Measurements from ENCODE around the gene RPAP2.

The RPAP2 gene

GRCh38 chr1:92439291-92439690, 140.4 kb downstream of the RPAP2 start:
- no peak for TF ChIP-seq CTCF (IDR thresholded peaks at IDR 0.05; ENCODE audit: low read depth, low read length, missing control alignments)
- DNase-seq (ENCODE audit: low read depth), result no peak
- no peak overlapping the region for H3K4me3 ChIP-seq (ENCODE audit: low read depth, low read length)

DNA sequence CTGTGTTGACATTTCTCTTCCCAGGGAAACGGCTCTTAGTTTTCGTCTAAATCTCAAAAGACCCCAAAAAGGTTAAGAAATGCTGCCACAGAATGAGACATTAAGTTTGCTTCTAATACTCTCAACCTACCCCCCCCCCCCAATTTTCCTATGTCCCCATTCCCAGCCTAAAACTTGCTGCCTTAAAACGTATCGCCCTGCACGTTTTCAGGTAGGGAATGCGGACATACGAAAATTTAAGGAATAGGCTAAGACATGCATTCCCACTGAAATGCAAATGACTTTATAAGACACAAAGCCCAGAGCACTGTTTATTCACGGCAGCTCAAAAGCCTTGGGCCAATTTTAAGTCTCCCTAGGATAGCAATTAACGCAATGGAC, 142.4 kb downstream of the RPAP2 start:
- H3K4me3 ChIP-seq (ENCODE audit: low read depth, low read length), result no peak overlapping the region
- no peak for DNase-seq (ENCODE audit: low read depth)

DNA sequence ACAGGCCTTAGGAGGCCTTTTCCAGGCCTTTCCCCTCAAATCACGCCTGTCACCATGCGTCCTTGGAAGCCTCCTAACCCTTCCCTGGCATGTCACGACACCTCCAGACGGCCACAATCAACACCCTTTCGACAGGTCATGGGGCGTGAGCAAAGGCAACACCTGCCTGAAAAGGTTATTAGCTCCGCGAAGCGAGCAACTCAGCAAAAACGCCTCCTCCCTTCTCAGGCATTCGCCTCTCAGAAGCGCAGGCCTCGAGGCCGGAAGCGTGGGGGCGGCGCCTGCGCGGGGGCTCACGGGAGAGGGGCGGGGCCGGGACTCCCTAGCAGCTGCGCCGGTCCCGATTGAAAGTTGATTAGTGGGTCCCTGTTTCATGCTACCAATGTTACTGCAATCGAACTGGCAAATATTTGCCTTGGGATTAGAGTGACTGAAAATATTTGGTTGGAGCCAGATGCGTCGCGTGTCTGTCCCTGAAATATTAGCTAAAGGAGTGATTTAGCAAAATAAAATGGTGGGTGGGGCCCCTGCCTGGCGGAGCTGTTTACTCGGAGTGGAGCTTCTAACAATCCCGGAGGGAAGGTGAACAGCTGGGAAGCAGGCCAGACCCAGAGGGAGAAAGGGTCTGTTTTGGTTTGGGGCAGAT, 143.0 kb downstream of the RPAP2 start:
- no peak for TF ChIP-seq CTCF (IDR thresholded peaks at IDR 0.05; ENCODE audit: low read depth, low read length, missing control alignments)
- H3K4me3 ChIP-seq (ENCODE audit: low read depth, low read length), result no peak overlapping the region
- DNase-seq (ENCODE audit: low read depth), result no peak

More for the DNA sequence above, 142.4 kb downstream of the RPAP2 start:
- TF ChIP-seq CTCF (IDR thresholded peaks at IDR 0.05; ENCODE audit: low read depth, low read length, missing control alignments), result no peak

GRCh38 chr1:92442351-92442750, 143.5 kb downstream of the RPAP2 start:
- no peak for DNase-seq (ENCODE audit: low read depth)

GRCh38 chr1:92443893-92444292, 145.0 kb downstream of the RPAP2 start:
- H3K4me3 ChIP-seq (ENCODE audit: low read depth, low read length), result no peak overlapping the region
- TF ChIP-seq CTCF (IDR thresholded peaks at IDR 0.05; ENCODE audit: low read depth, low read length, missing control alignments), result no peak
- DNase-seq (ENCODE audit: low read depth), result no peak

More at GRCh38 chr1:92442351-92442750, 143.5 kb downstream of the RPAP2 start:
- H3K4me3 ChIP-seq (ENCODE audit: low read depth, low read length), result no peak overlapping the region
- no peak for TF ChIP-seq CTCF (IDR thresholded peaks at IDR 0.05; ENCODE audit: low read depth, low read length, missing control alignments)

DNA sequence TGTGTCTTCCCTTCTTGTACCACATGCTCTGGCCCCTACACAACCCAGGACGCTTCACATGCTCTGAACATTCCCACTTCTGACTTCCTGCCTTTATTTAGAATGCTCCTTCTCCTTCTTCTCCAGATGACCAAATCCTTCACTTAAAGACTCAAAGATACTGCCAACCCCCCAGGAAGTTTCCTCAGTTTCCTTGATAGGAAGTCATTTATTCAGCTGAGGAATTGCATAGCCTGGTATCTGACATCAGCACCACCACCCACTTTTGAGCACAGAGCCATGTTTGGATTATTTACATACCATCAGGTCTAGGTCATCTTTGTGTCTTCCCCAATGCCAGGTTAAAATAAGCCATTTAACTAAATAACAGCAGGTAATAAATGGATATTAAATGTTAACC, 145.5 kb downstream of the RPAP2 start:
- no peak for DNase-seq (ENCODE audit: low read depth)
- no peak for TF ChIP-seq CTCF (IDR thresholded peaks at IDR 0.05; ENCODE audit: low read depth, low read length, missing control alignments)
- no peak overlapping the region for H3K4me3 ChIP-seq (ENCODE audit: low read depth, low read length)

DNA sequence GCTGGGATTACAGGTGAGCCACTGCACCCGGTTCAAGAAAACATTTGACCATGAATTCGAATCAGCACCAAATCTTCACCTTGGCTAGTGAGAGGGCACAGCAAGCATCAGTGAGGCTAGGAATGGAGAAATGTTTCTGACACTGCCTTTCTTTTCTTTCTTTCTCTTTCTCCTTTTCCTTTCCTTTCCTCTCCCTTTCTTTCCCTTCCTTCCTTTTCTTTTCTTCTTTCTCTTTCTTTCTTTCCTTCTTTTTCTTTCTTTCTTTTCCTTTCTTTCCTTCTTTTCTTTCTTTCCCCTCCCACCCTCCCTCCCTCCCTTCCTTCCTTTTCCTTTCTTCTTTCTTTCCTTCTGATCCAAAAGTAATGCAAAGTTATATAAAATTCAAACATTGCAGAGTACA, 147.0 kb downstream of the RPAP2 start:
- TF ChIP-seq CTCF (IDR thresholded peaks at IDR 0.05; ENCODE audit: low read depth, low read length, missing control alignments), result no peak
- no peak overlapping the region for H3K4me3 ChIP-seq (ENCODE audit: low read depth, low read length)
- DNase-seq (ENCODE audit: low read depth), result no peak
